Breast epithelium (tissue), 3 donors: ENCODE data around the gene DUOX2.

Experiments
- POLR2A ChIP-seq: fragments of 450-650 bp; IDR thresholded peaks from one replicate; pipeline ENCODE4 v1.6.1; 2016; ENCODE audit warnings: antibody characterized with exemption, mild to moderate bottlenecking, moderate library complexity
- POLR2AphosphoS5 ChIP-seq, 3 donors: sonication (generic); formaldehyde crosslinking; IDR thresholded peaks; one replicate each; pipeline ENCODE4 v1.6.1; 2017; ENCODE audit warnings: antibody characterized with exemption in 3 of 3
- TF ChIP-seq, protein P1 (sequence below), 3 donors: fragments of 450-650 bp; IDR thresholded peaks; one replicate each; pipeline ENCODE4 v1.5.1; 2016 to 2017; ENCODE audit warnings: antibody characterized with exemption in 3 of 3, mild to moderate bottlenecking in 3 of 3, moderate library complexity in 3 of 3

DNA sequence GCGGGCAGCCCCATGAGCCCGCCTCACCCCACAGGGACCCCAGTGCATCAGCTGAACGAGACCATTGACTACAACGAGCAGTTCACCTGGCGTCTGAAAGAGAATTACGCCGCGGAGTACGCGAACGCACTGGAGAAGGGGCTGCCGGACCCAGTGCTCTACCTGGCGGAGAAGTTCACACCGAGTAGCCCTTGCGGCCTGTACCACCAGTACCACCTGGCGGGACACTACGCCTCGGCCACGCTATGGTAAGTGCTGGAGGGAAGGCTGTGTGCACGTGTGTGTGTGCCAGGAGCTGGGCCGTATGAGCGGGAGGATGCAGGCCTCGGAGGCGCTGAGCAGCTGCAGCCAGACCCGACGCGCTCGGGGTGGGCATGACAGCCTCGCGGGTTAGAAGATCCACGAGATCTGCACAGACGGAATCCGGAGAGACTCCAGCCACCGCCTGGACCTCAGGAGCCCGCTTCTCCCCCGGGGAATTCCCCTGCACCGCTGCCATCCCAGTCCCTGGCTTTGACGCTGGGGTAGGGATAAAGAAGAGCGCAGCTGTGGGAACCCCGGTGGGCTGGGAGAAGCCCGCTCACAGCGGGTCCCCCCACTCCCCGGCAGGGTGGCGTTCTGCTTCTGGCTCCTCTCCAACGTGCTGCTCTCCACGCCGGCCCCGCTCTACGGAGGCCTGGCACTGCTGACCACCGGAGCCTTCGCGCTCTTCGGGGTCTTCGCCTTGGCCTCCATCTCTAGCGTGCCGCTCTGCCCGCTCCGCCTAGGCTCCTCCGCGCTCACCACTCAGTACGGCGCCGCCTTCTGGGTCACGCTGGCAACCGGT, 2.7 kb upstream of the DUOX2 start:
- TF ChIP-seq, protein P1, sequence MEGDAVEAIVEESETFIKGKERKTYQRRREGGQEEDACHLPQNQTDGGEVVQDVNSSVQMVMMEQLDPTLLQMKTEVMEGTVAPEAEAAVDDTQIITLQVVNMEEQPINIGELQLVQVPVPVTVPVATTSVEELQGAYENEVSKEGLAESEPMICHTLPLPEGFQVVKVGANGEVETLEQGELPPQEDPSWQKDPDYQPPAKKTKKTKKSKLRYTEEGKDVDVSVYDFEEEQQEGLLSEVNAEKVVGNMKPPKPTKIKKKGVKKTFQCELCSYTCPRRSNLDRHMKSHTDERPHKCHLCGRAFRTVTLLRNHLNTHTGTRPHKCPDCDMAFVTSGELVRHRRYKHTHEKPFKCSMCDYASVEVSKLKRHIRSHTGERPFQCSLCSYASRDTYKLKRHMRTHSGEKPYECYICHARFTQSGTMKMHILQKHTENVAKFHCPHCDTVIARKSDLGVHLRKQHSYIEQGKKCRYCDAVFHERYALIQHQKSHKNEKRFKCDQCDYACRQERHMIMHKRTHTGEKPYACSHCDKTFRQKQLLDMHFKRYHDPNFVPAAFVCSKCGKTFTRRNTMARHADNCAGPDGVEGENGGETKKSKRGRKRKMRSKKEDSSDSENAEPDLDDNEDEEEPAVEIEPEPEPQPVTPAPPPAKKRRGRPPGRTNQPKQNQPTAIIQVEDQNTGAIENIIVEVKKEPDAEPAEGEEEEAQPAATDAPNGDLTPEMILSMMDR (IDR thresholded peaks at IDR 0.05): no peak
- no peak for TF ChIP-seq POLR2A
- no peak for TF ChIP-seq POLR2AphosphoS5 (IDR thresholded peaks at IDR 0.05)
